Thoracic aorta (tissue), 2 donors: Measurements from ENCODE around the gene GLIS2. TPM values are rescaled to one million over a fixed set of nuclear protein-coding genes. Genes with fewer than 3 reads are reported as not detected.

Source experiments
- ATAC-seq: fragments of 150-250 bp; one replicate; pipeline ENCODE4 v1.8.0; 2017; ENCODE audit warnings: low read depth; ENCODE audit not compliant: insufficient number of reproducible peaks, low FRiP score
- DNase-seq: peaks from one replicate; pipeline ENCODE4 v3.0.0-alpha.2; 2020; ENCODE audit warnings: low spot score
- H3K27ac ChIP-seq, 2 donors: fragments of 200-600 bp; sonication (generic); 1 replicate in 1 of 2; 2 replicates in 1 of 2; pipeline ENCODE4 v1.5.1; 2016; ENCODE audit warnings: mild to moderate bottlenecking in 2 of 2, moderate library complexity in 2 of 2
- H3K27me3 ChIP-seq: fragments of 200-600 bp; sonication (generic); replicated peaks from 2 replicates; pipeline ENCODE4 v1.6.0; 2016; ENCODE audit warnings: mild to moderate bottlenecking; ENCODE audit not compliant: insufficient read depth
- H3K36me3 ChIP-seq: fragments of 200-600 bp; sonication (generic); one replicate; pipeline ENCODE4 v1.5.1; 2016
- H3K4me1 ChIP-seq, 2 donors: fragments of 200-600 bp; sonication (generic); 1 replicate in 1 of 2; 2 replicates in 1 of 2; pipeline versions ENCODE4 v1.5.1 to v1.6.0; 2016; ENCODE audit warnings: low read depth in 2 of 2, mild to moderate bottlenecking in 1 of 2; ENCODE audit not compliant: control insufficient read depth in 1 of 2
- H3K4me3 ChIP-seq: fragments of 200-600 bp; sonication (generic); 2 replicates; pipeline ENCODE4 v1.5.1; 2016; ENCODE audit warnings: mild to moderate bottlenecking
- H3K9me3 ChIP-seq: fragments of 200-600 bp; sonication (generic); 2 replicates; pipeline ENCODE4 v1.5.1; 2016
- CTCF ChIP-seq: fragments of 200-600 bp; sonication (generic); IDR thresholded peaks from one replicate; pipeline ENCODE4 v1.5.1; 2019; ENCODE audit warnings: antibody characterized with exemption
- total RNA-seq, 2 donors: library from RNA; depleted of rRNA; stranded (reverse); fragments of >200 nt; gene quantifications; one replicate each; pipeline versions ENCODE4 v1.1.0 to v1.2.3, GENCODE V29; 2016

Gene GLIS2
- total RNA-seq, 2 donors from 2014 or later = 19.5 to 32.9 TPM

GRCh38 chr16:4272114-4272956 is 43.5 kb upstream of the GLIS2 start:
- no peaks in the 10 kb centered on the region for H3K36me3 ChIP-seq
- H3K9me3 ChIP-seq = no peaks in the 10 kb centered on the region
- DNase-seq = no peak
- no peak for TF ChIP-seq CTCF
- peaks cover 5 to 13% of the 10 kb centered on the region in 2 donors for H3K4me1 ChIP-seq
- ATAC-seq = no peak
- peak overlapping the region; percentile 90 for H3K4me3 ChIP-seq
- H3K27ac ChIP-seq = peak overlapping the region; percentile 44 to 73
- no peaks in the 10 kb centered on the region for H3K27me3 ChIP-seq

- TF ChIP-seq CTCF = peak; percentile 23
- DNase-seq = no peak
- Histone ChIP-seq H3K9me3 (no peaks in the 10 kb centered on the region), H3K4me1 (peaks cover 5 to 13% of the 10 kb centered on the region in 2 donors), H3K36me3 (no peaks in the 10 kb centered on the region), H3K27ac (peak overlapping the region; percentile 86 to 87), H3K27me3 (no peaks in the 10 kb centered on the region), H3K4me3 (peak overlapping the region; percentile 90)
- no peak for ATAC-seq
Observed at GRCh38 chr16:4273858-4274311, 42.0 kb upstream of the GLIS2 start.

GRCh38 chr16:4275861-4276260 is 40.0 kb upstream of the GLIS2 start:
- no peak for TF ChIP-seq CTCF
- Histone ChIP-seq H3K4me3 (no peak overlapping the region), H3K4me1 (peaks cover 2 to 7% of the 10 kb centered on the region in 2 donors), H3K9me3 (no peaks in the 10 kb centered on the region), H3K36me3 (no peaks in the 10 kb centered on the region), H3K27ac (no peak overlapping the region), H3K27me3 (no peaks in the 10 kb centered on the region)
- no peak for ATAC-seq
- no peak for DNase-seq

GRCh38 chr16:4277987-4278513 is 37.8 kb upstream of the GLIS2 start:
- Histone ChIP-seq H3K9me3 (no peaks in the 10 kb centered on the region), H3K4me1 (peaks cover 0 to 4% of the 10 kb centered on the region in 2 donors), H3K4me3 (no peak overlapping the region), H3K27me3 (no peaks in the 10 kb centered on the region), H3K36me3 (no peaks in the 10 kb centered on the region), H3K27ac (no peak overlapping the region)
- DNase-seq (no peak), ATAC-seq (no peak)
- no peak for TF ChIP-seq CTCF

- Histone ChIP-seq H3K9me3 (no peaks in the 10 kb centered on the region), H3K4me3 (no peak overlapping the region), H3K36me3 (no peaks in the 10 kb centered on the region), H3K4me1 (no peaks in the 10 kb centered on the region), H3K27me3 (no peaks in the 10 kb centered on the region), H3K27ac (no peak overlapping the region)
- DNase-seq (no peak), ATAC-seq (no peak)
- no peak for TF ChIP-seq CTCF
Observed at GRCh38 chr16:4280625-4281024, 35.2 kb upstream of the GLIS2 start.
